Neutrophil (primary cell): ENCODE measurements around the gene PCNX2.

Experiments
- H3K27ac ChIP-seq: fragments of 200-600 bp; sonication (generic); 2 replicates; pipeline ENCODE4 v1.5.1; 2016; ENCODE audit warnings: mild to moderate bottlenecking, moderate library complexity
- H3K27me3 ChIP-seq: fragments of 200-600 bp; sonication (generic); 2 replicates; pipeline ENCODE4 v1.6.0; 2016; ENCODE audit warnings: mild to moderate bottlenecking
- H3K36me3 ChIP-seq: fragments of 200-600 bp; sonication (generic); 2 replicates; pipeline ENCODE4 v1.5.1; 2017
- H3K4me1 ChIP-seq, 2 experiments: fragments of 200-600 bp in 1 of 2; sonication (generic) in 1 of 2; 1 replicate in 1 of 2; 2 replicates in 1 of 2; pipeline versions ENCODE4 v1.5.1 to v1.6.1; 2013 to 2016; ENCODE audit warnings: low read depth in 1 of 2, low read length in 1 of 2, mild to moderate bottlenecking in 1 of 2, moderate library complexity in 1 of 2; ENCODE audit not compliant: control insufficient read depth in 1 of 2, insufficient read depth in 1 of 2
- H3K4me3 ChIP-seq, 2 experiments: fragments of 200-600 bp in 1 of 2; sonication (generic) in 1 of 2; 1 replicate in 1 of 2; 2 replicates in 1 of 2; pipeline ENCODE4 v1.5.1; 2013 to 2016; ENCODE audit warnings: low read depth in 1 of 2, low read length in 1 of 2, mild to moderate bottlenecking in 1 of 2, moderate library complexity in 1 of 2
- H3K9me3 ChIP-seq: fragments of 200-600 bp; sonication (generic); 2 replicates; pipeline ENCODE4 v1.5.1; 2016
- CTCF ChIP-seq: fragments of 200-600 bp; sonication (generic); IDR thresholded peaks from 2 replicates; pipeline ENCODE4 v1.5.1; 2016; ENCODE audit warnings: antibody characterized with exemption

The PCNX2 gene

GRCh38 chr1:233224311-233224710, 71.2 kb downstream of the PCNX2 start:
- H3K9me3 ChIP-seq, result no peaks in the 10 kb centered on the region
- H3K36me3 ChIP-seq, result no peaks in the 10 kb centered on the region
- no peaks in the 10 kb centered on the region for H3K4me1 ChIP-seq
- TF ChIP-seq CTCF, result no peak
- H3K27ac ChIP-seq, result no peak overlapping the region
- H3K27me3 ChIP-seq, result no peaks in the 10 kb centered on the region
- no peak overlapping the region for H3K4me3 ChIP-seq

DNA sequence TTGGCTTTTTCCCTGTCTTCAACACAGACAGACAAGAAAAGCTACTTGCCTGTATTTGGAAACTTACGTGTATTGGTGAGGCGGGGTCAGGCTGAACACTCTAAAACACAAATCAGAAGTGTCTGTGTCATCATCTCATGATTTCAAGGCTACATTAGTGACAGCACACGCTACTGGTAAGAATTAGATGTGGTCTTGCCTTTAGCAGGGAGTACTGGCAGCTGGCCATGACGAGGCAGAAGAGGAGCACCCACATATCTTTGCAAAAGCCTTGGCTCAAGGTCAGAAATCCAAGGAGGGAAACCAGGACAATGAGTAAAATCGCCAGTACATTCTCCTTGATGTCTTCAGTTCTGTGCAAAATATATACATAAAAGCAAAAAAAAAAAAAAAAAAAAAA, 77.7 kb downstream of the PCNX2 start:
- no peaks in the 10 kb centered on the region for H3K36me3 ChIP-seq
- H3K4me1 ChIP-seq, result no peaks in the 10 kb centered on the region
- H3K27me3 ChIP-seq, result no peaks in the 10 kb centered on the region
- H3K9me3 ChIP-seq, result no peaks in the 10 kb centered on the region
- H3K27ac ChIP-seq, result no peak overlapping the region
- H3K4me3 ChIP-seq, result no peak overlapping the region
- no peak for TF ChIP-seq CTCF

DNA sequence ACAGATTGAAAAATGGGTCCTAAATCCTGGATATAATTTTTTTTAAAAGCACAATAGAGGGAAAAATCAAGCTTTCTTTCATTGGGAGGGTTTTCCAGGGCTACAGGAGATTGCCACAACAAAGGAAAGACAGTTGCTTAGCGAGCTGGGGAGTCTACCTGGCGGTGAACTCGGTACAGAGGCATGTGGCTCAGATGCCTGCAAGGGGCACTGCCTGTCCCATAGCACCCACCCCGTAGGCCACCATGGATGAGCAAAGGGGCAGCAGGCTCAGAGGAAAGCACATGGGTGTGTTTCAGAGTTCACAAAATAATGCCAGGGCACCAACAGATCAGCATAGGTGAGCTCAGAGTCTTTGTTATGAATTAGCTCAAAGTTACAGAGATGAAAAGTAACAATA, 79.5 kb downstream of the PCNX2 start:
- H3K9me3 ChIP-seq, result no peaks in the 10 kb centered on the region
- no peak overlapping the region for H3K27ac ChIP-seq
- no peaks in the 10 kb centered on the region for H3K4me1 ChIP-seq
- no peak for TF ChIP-seq CTCF
- H3K27me3 ChIP-seq, result no peaks in the 10 kb centered on the region
- H3K4me3 ChIP-seq, result no peak overlapping the region
- H3K36me3 ChIP-seq, result no peaks in the 10 kb centered on the region

GRCh38 chr1:233215135-233215760, 80.3 kb downstream of the PCNX2 start:
- no peaks in the 10 kb centered on the region for H3K27me3 ChIP-seq
- H3K4me1 ChIP-seq, result no peaks in the 10 kb centered on the region
- no peak overlapping the region for H3K27ac ChIP-seq
- H3K9me3 ChIP-seq, result no peaks in the 10 kb centered on the region
- H3K36me3 ChIP-seq, result no peaks in the 10 kb centered on the region
- H3K4me3 ChIP-seq, result no peak overlapping the region
- TF ChIP-seq CTCF, result no peak

DNA sequence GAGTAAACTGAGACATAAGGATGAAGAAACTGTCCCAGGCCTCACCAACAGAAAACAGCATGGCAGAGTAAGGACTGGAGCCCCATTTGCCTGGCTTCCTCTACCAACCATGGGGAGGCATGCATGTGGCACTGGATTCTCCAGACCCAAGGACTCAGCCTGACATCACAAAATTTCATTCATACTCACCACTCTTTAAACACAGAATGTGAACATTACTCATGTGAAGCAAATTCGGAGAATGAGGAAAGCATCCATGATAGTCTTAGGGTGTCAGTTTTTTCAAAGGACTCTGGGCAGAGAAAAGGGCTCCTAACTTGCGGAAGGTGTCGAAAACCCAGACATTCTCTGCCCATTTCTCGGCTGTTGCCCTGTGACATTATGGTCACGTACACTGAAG, 83.9 kb downstream of the PCNX2 start:
- Histone ChIP-seq H3K36me3 (no peaks in the 10 kb centered on the region), H3K27me3 (no peaks in the 10 kb centered on the region), H3K27ac (no peak overlapping the region), H3K4me1 (no peaks in the 10 kb centered on the region), H3K9me3 (no peaks in the 10 kb centered on the region), H3K4me3 (no peak overlapping the region)
- no peak for TF ChIP-seq CTCF

DNA sequence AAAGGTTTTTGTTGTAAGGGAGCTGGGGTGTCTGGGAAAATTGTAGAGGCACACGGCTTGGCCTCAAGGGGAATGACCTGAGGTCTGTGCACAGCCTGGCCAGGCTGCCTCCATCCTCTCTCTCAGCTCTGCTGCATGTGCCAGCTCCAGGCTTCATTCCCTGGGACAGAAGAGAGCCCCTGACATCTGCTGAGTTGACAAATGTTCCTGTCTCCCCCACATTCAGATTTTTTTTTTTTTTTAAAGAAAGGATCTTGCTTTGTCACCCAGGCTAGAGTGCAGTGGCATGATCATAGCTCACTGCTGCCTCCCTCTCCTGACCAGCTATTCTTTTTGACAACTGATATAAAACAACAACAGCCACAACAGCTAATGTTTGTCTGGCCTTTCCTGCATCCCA, 84.4 kb downstream of the PCNX2 start:
- Histone ChIP-seq H3K4me1 (no peaks in the 10 kb centered on the region), H3K36me3 (no peaks in the 10 kb centered on the region), H3K9me3 (no peaks in the 10 kb centered on the region), H3K27ac (no peak overlapping the region), H3K27me3 (no peaks in the 10 kb centered on the region), H3K4me3 (no peak overlapping the region)
- no peak for TF ChIP-seq CTCF
